Sigmoid colon (tissue), 3 donors: ENCODE data around the gene GJC1.

Experiments used
- POLR2A ChIP-seq, 2 donors: fragments of 450-650 bp; IDR thresholded peaks; one replicate each; pipeline ENCODE4 v1.6.1; 2016; ENCODE audit warnings: antibody characterized with exemption in 2 of 2, mild to moderate bottlenecking in 2 of 2, moderate library complexity in 2 of 2
- TF ChIP-seq, protein P1 (sequence below), 4 experiments: fragments of 450-650 bp in 3 of 4; fragments of 200-600 bp in 1 of 4; IDR thresholded peaks; one replicate each; pipeline ENCODE4 v1.5.1; 2016 to 2019; ENCODE audit warnings: antibody characterized with exemption in 4 of 4, mild to moderate bottlenecking in 3 of 4, moderate library complexity in 2 of 4

DNA sequence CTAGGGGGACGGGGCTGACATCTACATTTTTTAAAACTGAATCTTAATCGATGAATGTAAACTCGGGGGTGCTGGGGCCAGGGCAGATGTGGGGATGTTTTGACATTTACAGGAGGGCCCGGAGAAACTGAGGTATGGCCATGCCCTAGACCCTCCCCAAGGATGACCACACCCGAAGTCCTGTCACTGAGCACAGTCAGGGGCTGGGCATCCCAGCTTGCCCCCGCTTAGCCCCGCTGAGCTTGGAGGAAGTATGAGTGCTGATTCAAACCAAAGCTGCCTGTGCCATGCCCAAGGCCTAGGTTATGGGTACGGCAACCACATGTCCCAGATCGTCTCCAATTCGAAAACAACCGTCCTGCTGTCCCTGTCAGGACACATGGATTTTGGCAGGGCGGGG, 49.9 kb downstream of the GJC1 start:
- TF ChIP-seq, protein P1, sequence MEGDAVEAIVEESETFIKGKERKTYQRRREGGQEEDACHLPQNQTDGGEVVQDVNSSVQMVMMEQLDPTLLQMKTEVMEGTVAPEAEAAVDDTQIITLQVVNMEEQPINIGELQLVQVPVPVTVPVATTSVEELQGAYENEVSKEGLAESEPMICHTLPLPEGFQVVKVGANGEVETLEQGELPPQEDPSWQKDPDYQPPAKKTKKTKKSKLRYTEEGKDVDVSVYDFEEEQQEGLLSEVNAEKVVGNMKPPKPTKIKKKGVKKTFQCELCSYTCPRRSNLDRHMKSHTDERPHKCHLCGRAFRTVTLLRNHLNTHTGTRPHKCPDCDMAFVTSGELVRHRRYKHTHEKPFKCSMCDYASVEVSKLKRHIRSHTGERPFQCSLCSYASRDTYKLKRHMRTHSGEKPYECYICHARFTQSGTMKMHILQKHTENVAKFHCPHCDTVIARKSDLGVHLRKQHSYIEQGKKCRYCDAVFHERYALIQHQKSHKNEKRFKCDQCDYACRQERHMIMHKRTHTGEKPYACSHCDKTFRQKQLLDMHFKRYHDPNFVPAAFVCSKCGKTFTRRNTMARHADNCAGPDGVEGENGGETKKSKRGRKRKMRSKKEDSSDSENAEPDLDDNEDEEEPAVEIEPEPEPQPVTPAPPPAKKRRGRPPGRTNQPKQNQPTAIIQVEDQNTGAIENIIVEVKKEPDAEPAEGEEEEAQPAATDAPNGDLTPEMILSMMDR (IDR thresholded peaks at IDR 0.05): no peak
- no peak for TF ChIP-seq POLR2A (IDR thresholded peaks at IDR 0.05)
